ENCODE measurements around the gene CNNM3.

The CNNM3 gene

DNA sequence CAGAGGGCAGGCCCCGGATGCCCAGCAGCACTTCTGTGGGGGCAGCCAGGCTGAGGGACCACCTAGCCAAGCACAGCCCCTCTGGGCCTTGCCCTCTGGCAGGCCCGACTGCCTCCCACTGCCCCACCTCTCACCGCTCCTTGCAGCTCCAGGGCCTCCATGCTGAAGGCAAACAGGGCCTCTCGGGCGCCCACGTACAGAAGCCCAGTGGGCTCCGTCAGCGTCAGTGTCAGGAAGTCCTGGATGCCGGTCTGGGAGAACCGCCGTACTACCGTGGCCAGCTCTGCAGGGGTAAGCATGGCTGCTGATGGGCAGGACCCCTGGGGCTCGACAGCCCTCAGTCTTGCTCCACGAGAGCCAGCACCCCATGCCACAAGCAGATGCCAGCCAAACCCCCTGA, 50.1 kb downstream of the CNNM3 start:
- Mint-ChIP-seq H3K36me3 (ENCODE audit: low read depth) (peaks cover 23% of the 10 kb centered on the region), H3K4me3 (no peak overlapping the region), H3K9me3 (no peaks in the 10 kb centered on the region), H3K27ac (peak overlapping the region; percentile 71), H3K4me1 (peaks cover 32% of the 10 kb centered on the region), H3K27me3 (ENCODE audit: low read depth, poor library complexity) (no peaks in the 10 kb centered on the region)
- no peak for DNase-seq
- TF ChIP-seq, protein P1, sequence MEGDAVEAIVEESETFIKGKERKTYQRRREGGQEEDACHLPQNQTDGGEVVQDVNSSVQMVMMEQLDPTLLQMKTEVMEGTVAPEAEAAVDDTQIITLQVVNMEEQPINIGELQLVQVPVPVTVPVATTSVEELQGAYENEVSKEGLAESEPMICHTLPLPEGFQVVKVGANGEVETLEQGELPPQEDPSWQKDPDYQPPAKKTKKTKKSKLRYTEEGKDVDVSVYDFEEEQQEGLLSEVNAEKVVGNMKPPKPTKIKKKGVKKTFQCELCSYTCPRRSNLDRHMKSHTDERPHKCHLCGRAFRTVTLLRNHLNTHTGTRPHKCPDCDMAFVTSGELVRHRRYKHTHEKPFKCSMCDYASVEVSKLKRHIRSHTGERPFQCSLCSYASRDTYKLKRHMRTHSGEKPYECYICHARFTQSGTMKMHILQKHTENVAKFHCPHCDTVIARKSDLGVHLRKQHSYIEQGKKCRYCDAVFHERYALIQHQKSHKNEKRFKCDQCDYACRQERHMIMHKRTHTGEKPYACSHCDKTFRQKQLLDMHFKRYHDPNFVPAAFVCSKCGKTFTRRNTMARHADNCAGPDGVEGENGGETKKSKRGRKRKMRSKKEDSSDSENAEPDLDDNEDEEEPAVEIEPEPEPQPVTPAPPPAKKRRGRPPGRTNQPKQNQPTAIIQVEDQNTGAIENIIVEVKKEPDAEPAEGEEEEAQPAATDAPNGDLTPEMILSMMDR (IDR thresholded peaks at IDR 0.05), result no peak

DNA sequence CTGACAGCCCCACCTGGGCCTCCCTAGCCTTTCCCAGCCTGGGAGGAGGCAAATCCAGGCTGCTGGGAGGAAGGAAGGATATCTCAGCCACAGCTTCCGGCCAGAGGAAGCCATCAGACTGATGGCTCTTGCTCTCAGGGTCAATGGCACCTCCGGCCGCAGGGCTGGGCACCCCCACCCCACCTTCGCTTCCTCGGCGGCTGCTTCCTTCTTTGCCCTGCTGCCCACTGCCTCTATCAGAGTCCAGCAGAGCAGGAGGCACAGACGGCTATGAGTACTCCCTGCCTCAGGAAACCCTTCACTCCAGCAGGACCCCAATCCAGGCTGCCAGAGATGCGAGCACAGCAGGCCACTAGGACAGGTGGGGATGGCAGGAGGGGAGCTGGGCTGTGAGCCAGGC, 50.5 kb downstream of the CNNM3 start:
- Mint-ChIP-seq H3K9me3 (no peaks in the 10 kb centered on the region), H3K4me1 (peaks cover 36% of the 10 kb centered on the region), H3K36me3 (ENCODE audit: low read depth) (peaks cover 21% of the 10 kb centered on the region), H3K27ac (peak overlapping the region; percentile 74), H3K27me3 (ENCODE audit: low read depth, poor library complexity) (no peaks in the 10 kb centered on the region), H3K4me3 (peak overlapping the region; percentile 88)
- DNase-seq, result no peak
- TF ChIP-seq, protein P1 (IDR thresholded peaks at IDR 0.05), result no peak

DNA sequence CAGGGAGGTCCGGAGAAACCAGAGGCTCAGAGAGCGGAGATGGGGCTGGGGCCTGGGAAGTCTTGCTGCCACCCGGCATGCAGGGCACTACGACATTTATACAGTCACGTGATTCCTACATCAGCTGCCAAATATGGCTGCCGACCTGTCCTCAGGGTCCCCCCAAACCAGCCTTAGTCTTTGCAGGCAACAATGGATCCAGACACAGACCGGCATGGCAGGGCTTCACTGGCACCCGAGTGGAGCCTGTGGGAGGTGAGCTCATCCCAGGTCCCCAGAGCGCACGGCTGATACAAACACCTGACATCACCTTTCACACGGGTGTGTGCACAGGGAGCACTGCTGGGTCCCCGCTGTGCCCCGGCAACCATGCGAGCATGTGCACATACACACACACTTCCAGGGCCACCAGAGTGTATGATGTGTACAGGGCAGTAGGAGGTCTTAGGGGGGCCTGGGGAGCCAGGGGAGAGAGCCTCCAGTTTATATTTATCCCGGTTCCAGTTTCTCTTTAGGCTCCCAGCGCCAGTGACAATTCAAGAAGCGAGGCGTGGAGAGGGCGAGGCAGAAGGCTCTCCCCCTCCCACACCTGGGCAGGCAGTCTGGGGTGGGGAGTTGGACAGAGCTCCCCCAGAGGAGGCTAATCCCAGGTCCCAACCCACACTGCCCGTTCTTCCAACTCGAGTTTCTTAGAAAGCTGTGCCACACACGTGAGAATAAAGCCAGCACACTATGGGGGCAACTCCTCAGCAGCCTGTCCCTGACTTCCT, 51.1 kb downstream of the CNNM3 start:
- peaks cover 38% of the 10 kb centered on the region for H3K4me1 Mint-ChIP-seq
- peak overlapping the region; percentile 88 for H3K4me3 Mint-ChIP-seq
- no peaks in the 10 kb centered on the region for H3K27me3 Mint-ChIP-seq (ENCODE audit: low read depth, poor library complexity)
- no peak for DNase-seq
- H3K9me3 Mint-ChIP-seq, result no peaks in the 10 kb centered on the region
- peak overlapping the region; percentile 74 for H3K27ac Mint-ChIP-seq
- H3K36me3 Mint-ChIP-seq (ENCODE audit: low read depth), result peaks cover 15% of the 10 kb centered on the region
- TF ChIP-seq, protein P1 (IDR thresholded peaks at IDR 0.05), result no peak

DNA sequence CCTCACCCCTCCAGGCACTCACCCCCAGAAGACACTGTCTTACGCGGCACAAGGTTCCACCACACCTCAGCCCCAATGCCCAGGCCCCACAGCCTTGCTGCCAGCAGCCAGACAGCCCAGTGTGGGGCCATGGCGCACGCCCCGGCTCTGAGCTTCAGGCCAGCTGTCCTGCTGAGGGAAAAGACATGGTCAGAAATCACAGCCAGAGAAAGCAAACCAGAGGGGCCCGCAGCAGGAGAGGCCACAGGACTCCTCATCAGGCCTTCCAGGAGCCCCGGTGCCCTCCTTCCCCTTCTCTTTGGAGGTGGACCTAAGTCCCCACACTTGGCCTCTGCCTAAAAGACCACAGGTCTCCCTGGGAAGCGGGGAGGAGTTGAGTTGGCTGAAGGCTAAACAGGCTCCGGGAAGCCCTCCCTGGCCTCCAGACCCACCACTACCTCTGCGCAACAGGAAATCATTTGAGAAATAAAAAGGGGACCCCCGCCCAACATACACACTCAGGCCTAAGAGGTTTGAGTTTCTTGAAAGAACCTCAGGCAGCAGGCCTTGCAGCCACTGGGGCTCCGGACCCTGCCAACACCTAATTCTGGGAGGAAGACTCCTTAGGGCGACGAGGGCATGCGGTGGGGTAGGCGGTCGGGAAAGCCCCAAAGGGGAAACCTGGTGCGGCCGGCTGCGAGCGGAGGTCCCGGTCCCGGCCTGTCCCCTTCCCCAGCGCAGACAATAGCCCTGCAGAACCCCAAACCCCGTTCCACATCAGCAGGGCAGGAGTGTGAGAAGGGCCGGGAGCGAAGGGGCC, 51.9 kb downstream of the CNNM3 start:
- Mint-ChIP-seq H3K4me1 (peaks cover 46% of the 10 kb centered on the region), H3K27ac (peak overlapping the region; percentile 42), H3K27me3 (ENCODE audit: low read depth, poor library complexity) (no peaks in the 10 kb centered on the region), H3K36me3 (ENCODE audit: low read depth) (peaks cover 12% of the 10 kb centered on the region), H3K4me3 (peak overlapping the region; percentile 88), H3K9me3 (no peaks in the 10 kb centered on the region)
- no peak for DNase-seq
- TF ChIP-seq, protein P1 (IDR thresholded peaks at IDR 0.05), result no peak

DNA sequence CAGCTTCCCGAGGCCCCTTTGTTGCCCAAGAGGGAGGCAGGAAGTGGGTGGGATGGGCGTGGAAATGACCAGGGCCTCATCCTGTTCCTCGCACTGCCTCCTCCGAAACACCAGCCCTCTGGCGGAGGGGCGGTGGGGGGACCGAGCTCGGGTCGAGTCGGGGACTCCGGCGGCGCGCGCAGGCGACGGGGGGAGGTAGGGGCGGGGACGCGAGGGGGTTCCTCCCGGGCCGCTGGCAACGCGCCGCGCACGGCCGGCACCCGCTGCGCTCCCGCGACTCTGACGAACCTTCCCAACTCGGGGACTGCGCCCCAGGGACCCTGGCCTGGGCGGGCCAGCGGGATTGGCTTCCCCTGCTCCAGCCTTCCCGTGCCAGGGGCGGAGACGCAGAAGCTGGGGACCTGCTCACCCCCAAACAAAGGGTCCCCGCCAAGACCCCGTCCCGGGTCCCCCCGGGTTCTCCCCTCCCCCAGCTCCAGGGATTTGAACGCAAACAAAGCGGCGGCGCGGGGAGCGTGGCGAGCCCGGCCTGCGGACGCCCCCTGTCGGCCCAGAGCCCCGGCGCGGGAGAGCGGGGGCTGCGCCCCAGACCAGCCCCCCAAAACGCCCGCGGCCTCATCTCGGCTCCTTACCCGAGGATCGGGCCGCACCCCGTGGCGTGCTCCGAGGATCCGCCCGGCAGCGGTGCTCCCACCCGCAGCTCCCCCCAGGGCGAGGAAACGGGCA, 52.6 kb downstream of the CNNM3 start:
- peaks cover 6% of the 10 kb centered on the region for H3K36me3 Mint-ChIP-seq (ENCODE audit: low read depth)
- no peaks in the 10 kb centered on the region for H3K9me3 Mint-ChIP-seq
- H3K27ac Mint-ChIP-seq, result no peak overlapping the region
- TF ChIP-seq, protein P1 (IDR thresholded peaks at IDR 0.05), result peak; percentile 59
- no peaks in the 10 kb centered on the region for H3K27me3 Mint-ChIP-seq (ENCODE audit: low read depth, poor library complexity)
- H3K4me3 Mint-ChIP-seq, result peak overlapping the region; percentile 88
- peak; percentile 88 for DNase-seq
- H3K4me1 Mint-ChIP-seq, result peaks cover 49% of the 10 kb centered on the region

Measured in nephron progenitor cell (in vitro differentiated cells).